Breast epithelium (tissue), 3 donors: ENCODE data around the gene ROCK1.

ENCODE experiments used
- POLR2A ChIP-seq: fragments of 450-650 bp; IDR thresholded peaks from one replicate; pipeline ENCODE4 v1.6.1; 2016; ENCODE audit warnings: antibody characterized with exemption, mild to moderate bottlenecking, moderate library complexity
- TF ChIP-seq, protein P1 (sequence below), 3 donors: fragments of 450-650 bp; IDR thresholded peaks; one replicate each; pipeline ENCODE4 v1.5.1; 2016 to 2017; ENCODE audit warnings: antibody characterized with exemption in 3 of 3, mild to moderate bottlenecking in 3 of 3, moderate library complexity in 3 of 3

DNA sequence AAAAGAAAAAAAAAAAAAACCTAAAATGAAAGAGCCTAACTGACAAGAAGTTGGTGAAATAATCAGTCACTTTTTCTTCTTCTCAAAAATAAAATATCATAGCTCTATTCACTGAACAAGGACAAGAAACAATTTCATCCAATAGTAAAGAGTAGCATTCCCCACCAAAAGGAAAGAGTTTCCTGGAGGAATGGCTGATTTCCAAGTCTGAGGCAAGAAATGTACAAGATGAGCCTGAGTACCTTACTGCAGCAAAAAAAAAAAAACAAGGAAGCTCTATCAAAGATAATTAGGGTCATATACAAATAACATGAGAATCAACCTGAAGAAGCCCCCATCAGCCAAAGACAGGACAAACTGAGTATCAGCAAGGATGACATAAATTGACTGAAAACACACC lies 11.5 kb downstream of the ROCK1 start:
- TF ChIP-seq POLR2A = no peak
- TF ChIP-seq, protein P1, sequence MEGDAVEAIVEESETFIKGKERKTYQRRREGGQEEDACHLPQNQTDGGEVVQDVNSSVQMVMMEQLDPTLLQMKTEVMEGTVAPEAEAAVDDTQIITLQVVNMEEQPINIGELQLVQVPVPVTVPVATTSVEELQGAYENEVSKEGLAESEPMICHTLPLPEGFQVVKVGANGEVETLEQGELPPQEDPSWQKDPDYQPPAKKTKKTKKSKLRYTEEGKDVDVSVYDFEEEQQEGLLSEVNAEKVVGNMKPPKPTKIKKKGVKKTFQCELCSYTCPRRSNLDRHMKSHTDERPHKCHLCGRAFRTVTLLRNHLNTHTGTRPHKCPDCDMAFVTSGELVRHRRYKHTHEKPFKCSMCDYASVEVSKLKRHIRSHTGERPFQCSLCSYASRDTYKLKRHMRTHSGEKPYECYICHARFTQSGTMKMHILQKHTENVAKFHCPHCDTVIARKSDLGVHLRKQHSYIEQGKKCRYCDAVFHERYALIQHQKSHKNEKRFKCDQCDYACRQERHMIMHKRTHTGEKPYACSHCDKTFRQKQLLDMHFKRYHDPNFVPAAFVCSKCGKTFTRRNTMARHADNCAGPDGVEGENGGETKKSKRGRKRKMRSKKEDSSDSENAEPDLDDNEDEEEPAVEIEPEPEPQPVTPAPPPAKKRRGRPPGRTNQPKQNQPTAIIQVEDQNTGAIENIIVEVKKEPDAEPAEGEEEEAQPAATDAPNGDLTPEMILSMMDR (IDR thresholded peaks at IDR 0.05) = no peak
